ENCODE results near the gene TTLL4.
A peak's percentile ranks its signal among the peaks of the same experiment; 100 is the strongest.
"Not testable (repeated sequence)": the region's sequence is repeated elsewhere in the genome, so short reads cannot be mapped to it uniquely, and the experiment has no call there.

Gene TTLL4

DNA sequence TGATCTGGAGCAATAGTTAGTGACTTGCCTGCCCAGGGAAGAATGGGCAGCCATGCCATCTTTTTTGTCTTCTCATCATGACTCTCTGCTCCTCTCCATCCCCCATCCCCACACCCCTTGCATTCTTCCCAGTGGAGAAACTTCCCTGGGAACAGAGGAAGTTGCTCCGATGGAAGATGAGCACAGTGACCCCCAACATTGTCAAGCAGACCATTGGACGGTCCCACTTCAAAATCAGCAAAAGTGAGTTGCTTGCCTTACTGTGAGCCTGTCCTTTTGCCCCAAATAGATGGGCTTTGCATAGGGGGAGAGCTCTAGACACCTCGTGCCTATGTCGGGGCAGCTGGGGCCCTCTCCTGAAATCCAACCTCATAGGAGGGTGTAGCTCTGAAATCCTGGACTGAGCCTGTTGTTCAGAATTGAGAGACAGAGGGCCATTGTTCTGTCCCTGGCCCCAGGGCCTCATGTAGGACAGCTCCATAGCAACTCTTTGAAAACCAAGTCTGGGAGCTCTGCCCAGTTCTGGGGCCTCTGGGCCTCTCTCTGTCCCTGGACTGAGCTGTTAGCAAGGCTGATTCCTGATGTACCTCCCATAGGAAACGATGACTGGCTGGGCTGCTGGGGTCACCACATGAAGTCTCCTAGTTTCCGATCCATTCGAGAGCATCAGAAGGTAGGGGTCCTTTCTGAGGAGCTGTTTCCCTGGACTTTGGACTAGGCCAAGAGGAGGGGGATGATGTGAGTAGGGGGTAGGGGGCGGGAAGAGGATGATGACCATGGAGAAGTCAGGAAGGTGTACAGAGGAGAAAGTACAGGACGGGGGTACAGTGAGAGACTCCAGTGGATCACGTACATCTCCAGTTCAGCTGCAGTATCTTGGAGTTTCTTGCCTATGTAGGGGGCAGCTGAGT is 35.2 kb downstream of the TTLL4 start:
- peak; percentile 76 for DNase-seq

DNA sequence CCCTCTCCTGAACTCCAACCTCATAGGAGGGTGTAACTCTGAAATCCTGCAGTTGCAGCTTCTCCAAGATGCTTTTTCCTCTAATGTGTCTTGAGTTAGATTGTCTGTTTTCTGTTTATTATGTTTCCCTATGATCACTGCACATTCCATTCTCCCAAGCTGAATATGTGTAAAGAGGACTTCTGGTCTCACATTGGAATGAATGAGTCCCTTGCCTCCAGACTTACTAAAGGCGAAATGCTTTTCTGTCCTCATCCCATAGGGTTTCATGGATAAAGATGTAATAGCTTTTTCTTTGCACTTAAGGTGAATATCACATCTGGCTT is 35.8 kb downstream of the TTLL4 start:
- DNase-seq, result no peak

DNA sequence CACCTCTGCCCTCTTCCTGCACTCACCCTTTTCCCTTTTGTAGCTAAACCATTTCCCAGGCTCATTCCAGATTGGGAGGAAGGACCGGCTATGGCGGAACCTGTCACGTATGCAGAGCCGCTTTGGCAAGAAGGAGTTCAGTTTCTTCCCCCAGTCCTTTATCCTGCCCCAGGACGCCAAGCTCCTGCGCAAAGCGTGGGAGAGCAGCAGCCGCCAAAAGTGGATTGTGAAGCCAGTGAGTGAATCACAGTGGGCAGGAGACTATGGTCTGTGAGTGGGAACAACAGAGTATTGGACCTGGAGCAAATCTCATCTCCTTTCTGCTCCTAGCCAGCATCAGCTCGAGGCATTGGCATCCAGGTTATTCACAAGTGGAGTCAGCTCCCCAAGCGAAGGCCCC is 36.3 kb downstream of the TTLL4 start:
- DNase-seq, result no peak

DNA sequence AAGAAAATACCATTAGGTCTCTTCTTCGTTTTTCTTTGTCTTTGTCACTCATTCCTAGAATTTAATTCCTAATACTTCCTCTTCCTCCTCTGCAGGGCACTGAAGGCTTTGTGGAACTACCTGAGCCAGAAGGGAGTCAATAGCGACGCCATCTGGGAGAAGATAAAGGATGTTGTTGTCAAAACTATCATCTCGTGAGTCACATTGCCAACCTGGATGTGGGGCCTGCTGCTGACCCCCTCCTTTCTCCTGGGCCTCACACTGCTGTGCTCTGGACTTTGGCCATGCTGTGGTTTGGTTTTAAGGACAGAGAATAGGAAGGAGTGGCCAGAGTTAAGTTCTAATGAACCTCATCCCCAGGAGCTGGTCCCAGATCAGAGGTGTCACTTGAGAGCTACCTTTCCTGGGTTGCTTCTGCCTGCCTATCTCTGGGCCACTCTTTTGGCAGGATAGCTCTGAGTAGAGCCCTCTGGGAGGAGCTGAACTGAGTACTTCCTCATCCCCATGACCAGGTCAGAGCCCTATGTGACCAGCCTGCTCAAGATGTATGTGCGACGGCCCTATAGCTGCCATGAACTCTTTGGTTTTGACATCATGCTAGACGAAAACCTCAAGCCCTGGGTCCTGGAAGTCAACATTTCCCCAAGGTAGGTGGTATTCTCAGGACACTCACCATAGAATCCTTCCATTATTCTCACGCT is 38.3 kb downstream of the TTLL4 start:
- DNase-seq, result no peak

DNA sequence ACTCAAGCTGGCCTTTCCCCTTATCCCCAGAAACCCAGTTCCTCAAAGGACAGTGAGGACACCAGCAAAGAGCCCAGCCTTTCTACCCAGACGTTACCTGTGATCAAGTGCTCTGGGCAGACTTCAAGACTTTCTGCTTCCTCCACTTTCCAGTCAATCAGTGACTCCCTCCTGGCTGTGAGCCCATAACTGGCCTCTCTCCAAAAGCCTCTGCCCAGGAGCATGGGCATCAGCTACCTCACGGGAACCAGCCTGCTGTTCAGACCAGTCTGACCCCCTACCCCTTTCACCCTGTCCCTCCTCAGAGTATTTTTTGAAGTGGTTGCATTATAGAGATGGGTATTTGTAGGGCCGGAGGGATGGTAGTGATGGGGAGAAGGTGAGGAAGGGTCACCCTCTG is 43.6 kb downstream of the TTLL4 start:
- DNase-seq, result no peak

DNA sequence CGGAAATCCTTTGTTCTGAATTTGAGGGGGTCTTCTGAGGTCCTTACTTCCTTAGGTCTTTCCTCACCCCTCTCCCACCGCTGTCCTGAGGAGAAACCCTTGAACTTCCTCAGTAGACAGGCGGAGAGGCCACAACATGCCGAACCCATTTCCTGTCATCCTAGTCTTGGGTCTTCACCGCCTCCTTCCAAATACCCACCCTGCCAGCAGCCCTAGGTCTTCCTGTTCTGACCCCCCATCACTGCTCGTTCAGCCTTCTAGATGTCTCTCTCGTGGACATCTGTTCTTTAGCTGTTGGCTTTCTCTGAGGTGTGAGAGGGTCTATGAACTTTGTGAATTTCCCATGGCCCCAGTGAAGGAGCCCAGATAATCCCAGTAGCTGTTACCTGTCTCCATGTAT is 44.1 kb downstream of the TTLL4 start:
- DNase-seq, result no peak

DNA sequence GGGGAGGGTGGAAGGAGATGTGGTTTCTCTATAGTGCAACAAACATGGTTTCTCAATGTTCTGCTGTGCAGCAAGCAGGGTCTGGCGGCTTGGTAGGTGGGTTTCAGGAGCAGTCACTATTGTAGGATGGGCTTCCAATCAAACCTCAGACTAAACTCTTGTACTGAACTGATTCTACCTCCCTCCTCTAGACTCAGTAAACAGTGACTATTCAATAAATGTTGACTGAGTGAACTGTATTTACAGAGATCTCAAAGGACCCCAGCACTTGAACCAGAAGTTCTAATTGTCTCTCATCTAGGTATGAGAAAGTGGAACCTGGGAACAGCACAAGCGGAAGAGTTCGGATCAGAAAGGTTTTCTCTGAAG is 44.5 kb downstream of the TTLL4 start:
- DNase-seq, result no peak

DNA sequence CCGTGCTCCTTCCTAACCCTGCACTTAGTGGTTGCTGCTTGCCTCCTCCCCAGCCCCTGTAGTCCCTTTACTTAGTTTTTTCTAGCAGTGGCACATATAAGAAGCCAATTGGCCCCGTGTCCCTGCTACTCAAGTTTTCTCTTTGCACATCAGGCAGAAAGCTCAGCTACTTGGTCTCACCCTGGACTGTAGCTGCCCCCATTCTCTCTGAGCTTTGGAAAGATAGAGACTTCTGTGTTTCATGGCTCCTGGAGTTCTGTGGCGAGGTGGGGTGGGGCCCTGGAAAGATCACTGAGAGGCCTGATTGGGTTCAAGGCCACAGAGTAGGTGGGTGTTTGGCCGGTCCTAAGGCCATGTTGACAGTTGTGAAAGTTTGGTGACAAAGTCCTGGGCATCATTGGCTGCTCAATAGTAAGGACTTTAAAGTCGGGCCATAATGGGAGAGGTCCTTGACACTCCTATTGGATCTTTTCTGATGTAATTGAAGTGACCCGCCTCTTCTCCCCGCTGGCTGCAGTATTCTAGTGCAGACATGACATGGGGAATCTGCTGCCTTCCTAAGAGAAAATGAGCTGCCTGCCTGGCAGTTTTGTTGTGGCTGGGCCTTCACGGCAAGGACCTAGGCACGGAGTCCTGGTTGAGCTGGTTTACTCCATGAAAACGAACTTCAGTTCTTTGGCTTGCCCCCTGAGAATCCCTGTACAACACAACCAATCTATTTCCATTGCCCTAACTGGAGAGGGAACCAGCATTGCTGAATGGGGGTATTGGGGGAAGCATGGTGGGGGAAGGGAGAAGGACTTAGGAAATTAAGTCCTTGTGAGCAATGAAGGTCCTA is 45.2 kb downstream of the TTLL4 start:
- no peak for DNase-seq

DNA sequence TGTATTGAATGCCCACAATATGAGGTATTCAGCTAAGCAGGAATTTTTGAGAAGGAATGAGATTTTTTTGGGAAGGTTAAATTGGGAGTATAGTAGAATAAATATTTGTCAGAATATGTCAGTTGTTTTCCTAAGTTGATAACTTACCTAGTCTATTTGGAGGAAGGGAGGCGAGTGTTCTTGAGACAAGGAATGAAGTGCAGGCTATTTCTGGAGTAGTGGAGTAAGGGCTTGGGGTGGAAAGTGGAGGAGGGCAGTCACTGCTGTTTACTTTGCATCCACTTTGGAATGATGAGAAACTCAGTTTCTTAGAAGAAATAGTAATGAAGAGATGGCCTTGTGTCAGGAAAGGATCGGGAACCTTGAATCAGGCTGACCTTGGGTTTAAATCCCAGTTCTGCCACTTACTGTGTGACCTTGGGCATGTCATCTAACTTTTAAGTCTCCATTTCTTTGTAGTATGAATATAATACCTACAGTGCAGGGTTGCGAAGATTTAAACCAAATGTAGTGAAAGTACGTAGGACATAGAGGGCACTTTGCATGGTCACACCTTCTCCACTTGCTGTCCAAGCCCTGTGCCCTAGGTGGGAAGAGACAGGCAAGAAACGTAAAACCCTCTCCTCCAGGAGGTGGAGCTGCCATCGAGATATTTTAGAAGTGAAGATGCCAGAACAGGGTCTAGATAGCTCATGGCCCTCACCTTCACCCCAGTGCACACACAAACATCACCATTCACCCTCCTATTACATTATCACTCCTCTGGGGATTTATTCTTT is 46.2 kb downstream of the TTLL4 start:
- no peak for DNase-seq

DNA sequence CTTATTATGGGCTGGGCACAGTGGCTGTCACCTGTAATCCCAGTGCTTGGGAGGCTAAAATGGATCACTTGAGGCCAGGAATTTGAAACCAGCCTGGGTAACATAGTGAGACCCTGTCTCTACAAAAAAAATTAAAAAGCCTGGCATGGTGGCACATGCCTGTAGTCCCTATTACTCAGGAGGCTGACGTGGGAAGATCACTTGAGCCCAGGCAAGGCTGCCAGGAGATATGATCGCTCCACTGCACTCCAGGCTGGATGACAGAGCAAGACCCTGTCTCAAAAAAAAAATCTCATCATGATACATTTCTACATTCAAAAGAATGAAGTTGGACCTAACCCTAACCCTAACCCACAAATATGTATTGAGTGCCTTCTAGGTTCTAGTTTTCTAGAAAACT is 51.2 kb downstream of the TTLL4 start:
- DNase-seq, result no peak

DNA sequence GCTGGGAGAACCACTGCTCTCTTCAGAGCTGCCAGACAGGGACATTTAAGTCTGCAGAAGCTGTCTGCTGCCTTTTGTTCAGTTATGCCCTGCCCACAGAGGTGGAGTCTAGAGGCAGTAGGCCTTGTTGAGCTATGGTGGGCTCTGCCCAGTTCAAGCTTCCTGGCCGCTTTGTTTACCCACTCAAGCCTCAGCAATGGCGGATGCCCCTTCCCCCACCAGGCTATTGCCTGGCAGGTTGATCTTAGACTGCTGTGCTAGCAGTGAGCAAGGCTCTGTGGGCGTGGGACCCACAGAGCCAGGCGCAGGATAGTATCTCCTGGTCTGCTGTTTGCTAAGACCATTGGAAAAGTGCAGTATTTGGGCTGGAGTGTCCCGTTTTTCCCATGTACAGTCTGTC is 62.1 kb downstream of the TTLL4 start:
- DNase-seq, result not testable (repeated sequence)

DNA sequence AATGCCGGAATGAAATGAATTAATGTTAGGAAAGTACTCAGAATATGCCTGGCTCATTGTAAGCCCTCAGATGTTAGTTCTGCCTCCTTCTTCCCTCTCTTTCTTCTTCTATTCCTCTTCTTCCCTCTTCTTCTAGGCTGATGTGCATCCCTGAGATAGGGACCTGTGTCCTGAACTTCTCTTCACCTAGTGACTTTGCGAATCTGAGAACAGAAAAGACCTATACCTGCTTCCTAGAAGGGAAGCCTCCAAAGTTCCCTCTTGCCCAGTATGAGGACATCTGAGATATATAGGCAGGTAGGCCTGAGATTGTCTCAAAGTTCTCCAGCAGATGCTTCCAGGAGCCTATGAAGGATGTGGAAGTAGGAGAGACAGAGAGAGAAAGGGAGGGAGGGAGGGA is 63.2 kb downstream of the TTLL4 start:
- no peak for DNase-seq

DNA sequence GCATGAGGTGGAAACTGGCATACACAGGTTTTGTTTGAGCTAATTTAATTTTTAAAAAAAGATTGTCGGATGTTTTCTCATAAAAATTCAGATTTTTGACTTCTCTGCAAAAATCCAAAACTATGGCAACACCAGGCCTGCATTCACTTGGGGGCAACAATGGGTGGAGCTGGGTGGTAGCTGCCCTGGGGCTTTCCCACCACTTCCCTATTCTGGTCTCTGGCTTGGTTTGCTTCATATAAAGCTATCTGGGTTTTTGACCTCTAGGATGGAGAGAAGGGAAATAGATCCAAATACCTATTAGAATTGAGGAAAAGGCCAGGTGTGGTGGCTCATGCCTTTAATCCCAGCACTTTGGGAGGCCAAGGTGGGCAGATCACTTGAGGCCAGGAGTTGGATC is 65.9 kb downstream of the TTLL4 start:
- no peak for DNase-seq

DNA sequence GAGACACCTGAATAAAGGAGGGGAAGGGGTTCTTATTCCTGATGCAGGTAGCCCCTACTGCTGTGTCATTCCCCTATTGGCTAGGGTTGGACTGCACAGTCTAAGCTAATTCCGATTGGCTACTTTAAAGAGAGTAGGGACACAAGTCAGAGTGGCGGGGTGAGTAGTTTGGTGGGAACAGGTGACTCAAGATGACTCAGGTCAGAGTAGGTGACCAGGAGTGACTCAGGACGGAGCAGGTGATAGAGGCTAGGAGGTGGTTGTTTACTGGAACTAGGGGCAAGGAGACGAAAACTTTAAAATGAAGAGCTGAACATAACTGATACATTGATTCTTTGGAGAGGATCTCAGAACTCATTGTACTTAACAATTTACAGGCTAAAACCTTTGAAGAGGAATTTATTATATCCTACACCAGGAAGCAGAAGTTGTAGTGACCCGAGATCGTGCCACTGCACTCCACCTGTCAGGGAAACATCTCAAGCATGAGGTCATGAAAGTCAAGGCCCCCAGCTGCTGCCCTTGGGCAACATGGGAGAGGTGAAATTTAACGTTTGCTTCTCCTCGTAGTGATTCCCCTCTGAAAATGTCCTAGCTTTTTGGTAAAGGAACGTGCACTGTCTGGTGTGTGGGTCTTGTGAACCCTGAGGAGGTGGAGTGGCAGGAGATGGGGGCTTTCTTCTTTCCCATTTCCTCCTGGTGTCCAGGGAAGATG is 66.8 kb downstream of the TTLL4 start:
- no peak for DNase-seq

DNA sequence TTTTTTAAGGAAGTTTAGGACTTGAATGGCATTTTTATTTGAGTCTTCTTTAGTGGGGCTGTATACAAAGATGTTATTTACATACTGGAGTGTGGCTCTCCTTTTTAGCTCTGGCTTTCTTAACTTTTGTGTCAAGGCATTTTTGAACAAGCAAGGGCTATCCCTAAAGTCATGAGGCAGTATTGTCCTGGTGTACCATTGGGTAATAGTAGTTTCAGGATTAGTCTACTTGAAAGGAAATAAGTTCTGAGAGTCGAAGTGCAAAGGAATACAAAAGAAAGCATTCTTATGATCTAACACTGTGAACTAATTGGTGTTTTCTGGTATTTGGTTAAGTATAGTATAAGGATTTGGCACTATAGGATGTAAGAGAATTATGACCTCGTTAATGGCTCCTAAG is 69.4 kb downstream of the TTLL4 start:
- DNase-seq, result no peak

DNA sequence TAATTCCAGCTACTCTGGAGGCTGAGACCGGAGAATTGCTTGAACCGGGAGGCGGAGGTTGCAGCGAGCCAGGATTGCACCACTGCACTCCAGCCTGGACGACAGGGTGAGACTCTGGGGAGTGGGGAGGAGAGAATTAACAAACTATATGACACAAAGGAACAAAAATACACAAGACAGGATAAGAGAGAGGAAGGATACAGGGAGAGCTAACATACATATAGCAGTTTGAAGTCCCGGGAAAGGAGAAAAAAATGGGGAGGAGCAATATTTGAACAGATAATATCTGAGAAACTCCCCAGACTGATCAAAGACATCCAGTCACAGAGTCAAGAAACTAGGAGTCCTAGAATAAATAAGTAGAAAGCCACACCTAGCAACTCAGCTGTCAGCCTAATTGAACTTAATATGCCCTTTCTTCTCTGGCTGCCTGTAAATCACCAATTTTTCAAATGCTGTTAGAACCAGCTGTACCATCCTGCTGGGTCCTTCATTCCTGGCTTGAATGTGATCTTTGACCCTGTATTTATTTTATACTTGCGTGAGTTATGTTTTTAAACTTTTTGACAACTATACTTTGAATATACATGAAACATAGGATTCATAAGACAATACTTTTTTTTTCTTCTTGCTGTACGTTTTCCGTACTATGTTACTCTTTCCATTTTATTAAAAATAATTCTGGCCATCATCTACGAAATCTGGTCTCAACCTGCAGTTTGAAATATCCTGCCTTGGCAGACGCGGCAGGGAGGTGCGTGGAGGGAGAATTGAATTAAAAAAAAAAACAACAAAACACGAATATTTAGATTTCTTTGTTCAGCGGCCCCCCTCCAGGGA is 70.4 kb downstream of the TTLL4 start:
- no peak for DNase-seq

DNA sequence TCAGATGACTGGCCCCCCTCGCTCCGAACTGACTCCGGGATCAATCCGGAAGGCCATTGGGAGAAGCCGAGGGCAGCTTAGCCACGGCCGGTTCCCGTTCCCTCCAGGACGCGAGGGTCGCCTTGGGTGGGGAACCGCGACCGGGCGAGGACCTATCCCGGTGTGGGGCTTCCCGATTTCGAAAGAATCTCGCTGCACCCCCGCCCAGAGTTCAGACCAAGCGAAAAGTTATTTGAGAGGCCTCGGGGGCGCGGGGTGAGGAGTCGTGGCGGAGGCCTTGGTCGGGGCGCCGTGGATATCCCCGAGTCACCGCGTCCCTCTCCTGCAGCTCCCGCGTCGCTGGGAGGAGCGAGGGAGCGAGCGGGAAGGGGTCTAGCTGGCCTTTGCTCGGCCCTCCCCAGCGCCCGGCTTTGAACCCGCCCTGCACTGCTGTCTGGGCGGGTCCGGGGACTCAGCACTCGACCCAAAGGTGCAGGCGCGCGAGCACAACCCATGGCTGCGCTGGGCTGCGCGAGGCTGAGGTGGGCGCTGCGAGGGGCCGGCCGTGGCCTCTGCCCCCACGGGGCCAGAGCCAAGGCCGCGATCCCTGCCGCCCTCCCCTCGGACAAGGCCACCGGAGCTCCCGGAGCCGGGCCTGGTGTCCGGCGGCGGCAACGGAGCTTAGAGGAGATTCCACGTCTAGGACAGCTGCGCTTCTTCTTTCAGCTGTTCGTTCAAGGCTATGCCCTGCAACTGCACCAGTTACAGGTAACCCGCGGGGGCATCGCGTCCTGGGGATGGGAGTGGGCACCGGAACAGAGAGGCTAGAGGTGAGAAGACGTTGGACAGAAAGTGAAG is 71.3 kb downstream of the TTLL4 start, which contains the start of gene CYP27A1:
TSS of gene CYP27A1 (plus strand) at position 457 of the 837 bp plus-strand sequence. CDS start at position 493, 36 bp downstream.
- peak; percentile 66 for DNase-seq

DNA sequence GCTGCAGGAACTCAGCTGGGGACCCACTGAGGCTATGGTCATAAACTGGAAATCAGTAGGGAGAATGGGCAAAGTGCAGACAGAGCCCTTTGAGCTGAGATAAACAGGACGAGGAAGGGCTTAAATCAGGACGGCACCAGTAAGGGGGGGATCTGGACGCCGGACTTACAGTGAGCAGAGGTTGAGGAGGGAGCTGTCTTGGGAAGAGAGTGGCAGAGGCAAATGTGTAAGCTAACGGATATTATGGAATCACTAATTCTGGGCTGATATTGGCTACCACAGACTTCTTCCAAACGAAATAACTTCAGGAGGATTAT is 71.9 kb downstream of the TTLL4 start:
- peak; percentile 31 for DNase-seq

DNA sequence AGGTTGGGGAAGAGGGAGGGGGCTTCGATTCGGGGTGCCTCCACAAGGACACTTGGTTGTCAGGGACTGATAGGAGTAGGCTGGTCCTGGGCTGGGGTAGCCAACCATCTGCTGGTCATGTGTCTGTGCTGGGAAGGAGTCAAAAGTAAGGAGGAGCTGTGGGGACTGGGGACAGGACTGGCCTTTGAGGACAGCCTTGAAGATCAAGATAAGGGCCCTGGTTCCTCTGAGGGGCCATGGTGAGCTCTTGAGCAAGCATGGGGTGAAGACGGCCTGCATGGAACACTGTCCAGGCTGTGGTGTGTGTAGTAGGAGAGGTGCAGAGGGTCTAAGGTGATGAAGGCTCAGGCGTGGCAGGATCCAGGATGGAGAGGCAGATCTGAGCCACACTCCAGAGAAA is 73.1 kb downstream of the TTLL4 start:
- DNase-seq, result no peak

DNA sequence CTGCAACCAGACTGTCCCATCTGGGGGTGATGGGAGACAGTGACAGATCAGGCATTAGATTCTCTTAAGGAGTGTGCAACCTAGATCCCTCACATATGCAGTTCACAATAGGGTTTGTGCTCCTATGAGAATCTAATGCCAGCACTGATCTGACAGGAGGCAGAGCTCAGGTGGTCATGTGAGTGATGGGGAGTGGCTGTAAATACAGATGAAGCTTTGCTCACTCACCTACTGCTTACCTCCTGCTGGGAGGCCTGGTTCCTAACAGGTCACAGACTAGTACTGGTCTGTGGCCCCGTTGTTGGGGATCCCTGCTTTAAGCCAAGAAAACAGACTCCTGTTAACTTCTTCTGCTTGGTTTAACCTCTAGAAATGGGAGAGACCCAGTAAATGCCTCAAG is 74.5 kb downstream of the TTLL4 start:
- DNase-seq, result no peak

Measured in femur (tissue), 1 donor.